K562 (cell line): ENCODE measurements around the gene MEFV. TPM values are rescaled to one million over a fixed set of nuclear protein-coding genes. Genes with fewer than 3 reads are reported as not detected.

Source experiments
- ASH1L ChIP-seq: fragments of 450-650 bp; IDR thresholded peaks from 2 replicates; pipeline ENCODE4 v1.6.1; 2018; ENCODE audit warnings: borderline replicate concordance, mild to moderate bottlenecking, low read depth; ENCODE audit not compliant: partially characterized antibody
- BCL6 ChIP-seq: fragments of 250-450 bp; sonication (Bioruptor Pico); IDR thresholded peaks from 2 replicates; pipeline ENCODE4 v1.4.0; 2020
- BHLHE40 ChIP-seq: IDR thresholded peaks from 2 replicates; pipeline ENCODE4 v1.6.1; 2011; ENCODE audit warnings: low read length, improper control_type of control experiment
- CBX2 ChIP-seq: fragments of 200-600 bp; sonication (generic); IDR thresholded peaks from one replicate; pipeline ENCODE4 v1.6.1; 2012; ENCODE audit warnings: mild to moderate bottlenecking, low read length, inconsistent platforms; ENCODE audit not compliant: insufficient read depth, poor library complexity, severe bottlenecking
- ETS1 ChIP-seq: conservative IDR thresholded peaks from 2 replicates; pipeline ENCODE4 v1.6.1; 2011; ENCODE audit warnings: low read depth, mild to moderate bottlenecking, low read length; ENCODE audit not compliant: control insufficient read depth
- ETS2 ChIP-seq: IDR thresholded peaks from 2 replicates; pipeline ENCODE4 v1.6.1; 2016; ENCODE audit warnings: borderline replicate concordance, missing genetic modification characterization, mild to moderate bottlenecking, moderate library complexity, missing compliant biosample characterization; ENCODE audit not compliant: poor library complexity, severe bottlenecking
- HLTF ChIP-seq: fragments of 450-650 bp; IDR thresholded peaks from 2 replicates; pipeline ENCODE4 v1.6.1; 2016
- HNRNPH1 ChIP-seq: fragments of 200-400 bp; formaldehyde crosslinking; optimal IDR thresholded peaks from 2 replicates; pipeline ENCODE3; 2017; ENCODE audit warnings: low read depth, mild to moderate bottlenecking, low read length, moderate library complexity
- IFI16 ChIP-seq: fragments of 250-450 bp; sonication (Bioruptor Pico); IDR thresholded peaks from 2 replicates; pipeline ENCODE4 v2.1.2; 2022; ENCODE audit warnings: mild to moderate bottlenecking, inconsistent platforms
- MBD2 ChIP-seq: sonication (generic); IDR thresholded peaks from 2 replicates; pipeline ENCODE4 v1.6.1; 2016; ENCODE audit warnings: low read depth, borderline replicate concordance
- MITF ChIP-seq: IDR thresholded peaks from 2 replicates; pipeline ENCODE4 v1.6.1; 2014; ENCODE audit warnings: antibody characterized with exemption
- PCBP1 ChIP-seq: fragments of 200-400 bp; formaldehyde crosslinking; IDR thresholded peaks from 2 replicates; pipeline ENCODE4 v1.6.1; 2018; ENCODE audit warnings: mild to moderate bottlenecking, low read depth, low read length; ENCODE audit not compliant: poor library complexity, severe bottlenecking
- PHTF2 ChIP-seq: fragments of 250-450 bp; sonication (Bioruptor Pico); IDR thresholded peaks from 2 replicates; pipeline ENCODE4 v1.5.0; 2021; ENCODE audit warnings: mild to moderate bottlenecking
- RCOR1 ChIP-seq, 2 experiments: IDR thresholded peaks; 2 replicates each; pipeline ENCODE4 v1.6.1; 2012; ENCODE audit warnings: low read depth in 2 of 2, low read length in 2 of 2, borderline replicate concordance in 1 of 2, improper control_type of control experiment in 1 of 2
- TRIM25 ChIP-seq: fragments of 450-650 bp; IDR thresholded peaks from 2 replicates; pipeline ENCODE4 v1.7.0; 2016; ENCODE audit warnings: borderline replicate concordance
- ZBTB7A ChIP-seq: IDR thresholded peaks from 2 replicates; pipeline ENCODE4 v1.6.1; 2011; ENCODE audit warnings: low read depth, mild to moderate bottlenecking, low read length, moderate library complexity, borderline replicate concordance; ENCODE audit not compliant: control insufficient read depth
- ZNF696 ChIP-seq: fragments of 250-450 bp; sonication (Bioruptor Pico); conservative IDR thresholded peaks from 2 replicates; pipeline ENCODE4 v1.4.0; 2020; ENCODE audit warnings: mild to moderate bottlenecking, moderate library complexity
- ZNF785 ChIP-seq: fragments of 250-450 bp; sonication (Bioruptor Pico); IDR thresholded peaks from 2 replicates; pipeline ENCODE4 v1.4.0; 2020; ENCODE audit warnings: mild to moderate bottlenecking
- polyA plus RNA-seq, 8 experiments: library from polyadenylated mRNA; depleted of rRNA in 4 of 8; stranded (reverse) in 5 of 8; unstranded in 3 of 8; fragments of >200 nt; fragmentation: Nextera tagmentation in 2 of 8; fragmentation: Illumina TruSeq in 1 of 8; extraction: Ambion mirVana in 2 of 8; extraction: Trizol in 1 of 8; gene quantifications; 2 replicates each; pipeline versions ENCODE4 v1.2.1 to v1.2.3, GENCODE V29; 2011 to 2014; ENCODE audit warnings: inconsistent platforms in 1 of 8, missing spikeins in 1 of 8
- total RNA-seq, 7 experiments: library from RNA; depleted of rRNA in 6 of 7; stranded (reverse); fragments of >200 nt in 6 of 7; fragmentation: Illumina TruSeq in 2 of 7; extraction: Trizol in 2 of 7; gene quantifications; 2 replicates each; pipeline versions ENCODE4 v1.2.1 to v1.2.3, GENCODE V29; 2011 to 2021; ENCODE audit warnings: low replicate concordance in 1 of 7
- TF ChIP-seq, protein P1 (sequence below): fragments of 250-450 bp; sonication (Bioruptor Pico); IDR thresholded peaks from 2 replicates; pipeline ENCODE4 v1.8.0; 2021; ENCODE audit warnings: mild to moderate bottlenecking, moderate library complexity

The MEFV gene
- total and polyA plus RNA-seq, 9 of the 15 experiments (the other 6 are each of a cell fraction or from before 2014, with no cell fraction given): 0.14 TPM; not detected in 8

GRCh38 chr16:3264137-3265036 is 8.0 kb upstream of the MEFV start (continued):
- TF ChIP-seq ETS1 (peak; percentile 72; the same call in 1 of the 2 replicates), BHLHE40 (peak; percentile 78), CBX2 (no peak), IFI16 (CRISPR knock-in tag) (no peak), MITF (0 out of 2 replicates have a peak, but pooled peaks have one; percentile 24), PHTF2 (CRISPR knock-in tag) (no peak), PCBP1 (no peak), ZBTB7A (peak; percentile 95; the same call in 1 of the 2 replicates), ZNF785 (CRISPR knock-in tag) (no peak), ZNF696 (CRISPR knock-in tag) (no peak), HLTF (no peak), ASH1L (peak; percentile 71), RCOR1 (IDR thresholded peaks at IDR 0.05; ENCODE audit: borderline replicate concordance in 1 of 2, low read depth in 2 of 2, low read length in 2 of 2) (no peak), MBD2 (peak; percentile 91), HNRNPH1 (no peak), TRIM25 (no peak), ETS2 (tag) (no peak), BCL6 (CRISPR knock-in tag) (no peak)
- TF ChIP-seq, protein P1, sequence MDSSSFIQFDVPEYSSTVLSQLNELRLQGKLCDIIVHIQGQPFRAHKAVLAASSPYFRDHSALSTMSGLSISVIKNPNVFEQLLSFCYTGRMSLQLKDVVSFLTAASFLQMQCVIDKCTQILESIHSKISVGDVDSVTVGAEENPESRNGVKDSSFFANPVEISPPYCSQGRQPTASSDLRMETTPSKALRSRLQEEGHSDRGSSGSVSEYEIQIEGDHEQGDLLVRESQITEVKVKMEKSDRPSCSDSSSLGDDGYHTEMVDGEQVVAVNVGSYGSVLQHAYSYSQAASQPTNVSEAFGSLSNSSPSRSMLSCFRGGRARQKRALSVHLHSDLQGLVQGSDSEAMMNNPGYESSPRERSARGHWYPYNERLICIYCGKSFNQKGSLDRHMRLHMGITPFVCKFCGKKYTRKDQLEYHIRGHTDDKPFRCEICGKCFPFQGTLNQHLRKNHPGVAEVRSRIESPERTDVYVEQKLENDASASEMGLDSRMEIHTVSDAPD (CRISPR knock-in tag): no peak
